GM23338 (cell line): ENCODE data around the gene CRACDL. TPM values are rescaled to one million over a fixed set of nuclear protein-coding genes. Genes with fewer than 3 reads are reported as not detected.

Source experiments
- ATAC-seq: fragments of 200-7000 bp; cut with Tn5 transposase; 3 replicates; pipeline ENCODE4 v1.9.1; 2020
- DNase-seq: peaks from one replicate; pipeline ENCODE4 v3.0.0-alpha.2; 2015; ENCODE audit warnings: low spot score
- H2AFZ ChIP-seq: fragments of 200-600 bp; sonication (generic); 2 replicates; pipeline ENCODE4 v1.8.0; 2016; ENCODE audit warnings: antibody characterized with exemption, mild to moderate bottlenecking, moderate library complexity
- H3F3A ChIP-seq: fragments of 200-600 bp; sonication (generic); replicated peaks from 2 replicates; pipeline ENCODE4 v1.8.0; 2017; ENCODE audit warnings: antibody characterized with exemption, mixed run types, low read depth
- H3K27ac ChIP-seq: fragments of 200-600 bp; sonication (generic); 2 replicates; pipeline ENCODE4 v1.6.1; 2016; ENCODE audit warnings: low read depth
- H3K27me3 ChIP-seq: fragments of 200-600 bp; sonication (generic); 2 replicates; pipeline ENCODE4 v1.8.0; 2016; ENCODE audit warnings: mild to moderate bottlenecking, mixed run types, moderate library complexity; ENCODE audit not compliant: insufficient read depth
- H3K36me3 ChIP-seq: fragments of 200-600 bp; sonication (generic); 2 replicates; pipeline ENCODE4 v1.8.0; 2016; ENCODE audit warnings: mild to moderate bottlenecking; ENCODE audit not compliant: insufficient read depth
- H3K4me1 ChIP-seq: fragments of 200-600 bp; sonication (generic); 2 replicates; pipeline ENCODE4 v1.8.0; 2016; ENCODE audit warnings: mild to moderate bottlenecking, moderate library complexity; ENCODE audit not compliant: insufficient read depth
- H3K4me2 ChIP-seq: fragments of 200-600 bp; sonication (generic); 2 replicates; pipeline ENCODE4 v1.7.1; 2017; ENCODE audit warnings: mixed run types
- H3K4me3 ChIP-seq: fragments of 200-600 bp; sonication (generic); 2 replicates; pipeline ENCODE4 v1.6.1; 2016; ENCODE audit warnings: mixed run types
- H3K79me2 ChIP-seq: fragments of 200-600 bp; sonication (generic); replicated peaks from 2 replicates; pipeline ENCODE4 v1.8.0; 2017; ENCODE audit warnings: mild to moderate bottlenecking; ENCODE audit not compliant: insufficient read depth
- H3K9me2 ChIP-seq: fragments of 200-600 bp; sonication (generic); 2 replicates; pipeline ENCODE4 v1.8.0; 2017; ENCODE audit not compliant: insufficient read depth
- H4K20me1 ChIP-seq: fragments of 200-600 bp; sonication (generic); replicated peaks from 2 replicates; pipeline ENCODE4 v1.8.0; 2017; ENCODE audit warnings: mild to moderate bottlenecking; ENCODE audit not compliant: insufficient read depth
- H3K27ac Mint-ChIP-seq: 2 replicates; pipeline ENCODE4 v1.8.0; 2020; ENCODE audit warnings: inconsistent platforms, mild to moderate bottlenecking, moderate library complexity, mixed read lengths
- H3K27me3 Mint-ChIP-seq: 3 replicates; pipeline ENCODE4 v1.8.0; 2022; ENCODE audit warnings: low read depth, mild to moderate bottlenecking, moderate library complexity, mixed read lengths, inconsistent platforms; ENCODE audit not compliant: insufficient read depth, poor library complexity
- H3K36me3 Mint-ChIP-seq: 3 replicates; pipeline ENCODE4 v1.8.0; 2021; ENCODE audit warnings: low read depth, mild to moderate bottlenecking, inconsistent platforms, moderate library complexity, mixed read lengths
- H3K4me1 Mint-ChIP-seq: 3 replicates; pipeline ENCODE4 v1.8.0; 2020; ENCODE audit warnings: mild to moderate bottlenecking, inconsistent platforms, mixed read lengths
- H3K4me3 Mint-ChIP-seq: 3 replicates; pipeline ENCODE4 v1.8.0; 2021; ENCODE audit warnings: moderate library complexity, mild to moderate bottlenecking, inconsistent platforms, mixed read lengths
- H3K9me3 Mint-ChIP-seq: 3 replicates; pipeline ENCODE4 v1.8.0; 2020; ENCODE audit warnings: moderate library complexity, mild to moderate bottlenecking, inconsistent platforms, mixed read lengths
- CREB1 ChIP-seq: fragments of 250-450 bp; sonication (Bioruptor Pico); IDR thresholded peaks from 2 replicates; pipeline ENCODE4 v1.5.0; 2020; ENCODE audit warnings: low read depth, mild to moderate bottlenecking, moderate library complexity
- EZH2 ChIP-seq: fragments of 200-600 bp; sonication (generic); IDR thresholded peaks from one replicate; pipeline ENCODE4 v1.8.0; 2017; ENCODE audit warnings: antibody characterized with exemption, mild to moderate bottlenecking, low read depth; ENCODE audit not compliant: unreplicated experiment
- EZH2phosphoT487 ChIP-seq: fragments of 200-600 bp; sonication (generic); IDR thresholded peaks from one replicate; pipeline ENCODE4 v1.8.1; 2018; ENCODE audit warnings: antibody characterized with exemption; ENCODE audit not compliant: unreplicated experiment
- JUNB ChIP-seq: IDR thresholded peaks from one replicate; pipeline ENCODE4 v1.6.1; 2016; ENCODE audit warnings: antibody characterized with exemption; ENCODE audit not compliant: unreplicated experiment
- NANOG ChIP-seq: IDR thresholded peaks from 2 replicates; pipeline ENCODE4 v1.6.1; 2016; ENCODE audit warnings: antibody characterized with exemption, borderline replicate concordance
- POLR2AphosphoS5 ChIP-seq: IDR thresholded peaks from 2 replicates; pipeline ENCODE4 v1.6.1; 2016; ENCODE audit warnings: antibody characterized with exemption, low read depth
- REST ChIP-seq: IDR thresholded peaks from one replicate; pipeline ENCODE4 v1.6.1; 2018; ENCODE audit warnings: antibody characterized with exemption; ENCODE audit not compliant: unreplicated experiment
- STAT1 ChIP-seq: IDR thresholded peaks from one replicate; pipeline ENCODE4 v1.6.1; 2016; ENCODE audit warnings: antibody characterized with exemption; ENCODE audit not compliant: unreplicated experiment
- ZNF114 ChIP-seq: fragments of 250-450 bp; sonication (Bioruptor Pico); IDR thresholded peaks from 2 replicates; pipeline ENCODE4 v1.5.0; 2020; ENCODE audit warnings: mild to moderate bottlenecking, moderate library complexity
- ZNF331 ChIP-seq: fragments of 250-450 bp; sonication (Bioruptor Pico); IDR thresholded peaks from 2 replicates; pipeline ENCODE4 v1.5.0; 2020; ENCODE audit warnings: low read depth, mild to moderate bottlenecking, moderate library complexity
- ZNF462 ChIP-seq: fragments of 250-450 bp; sonication (Bioruptor Pico); IDR thresholded peaks from 2 replicates; pipeline ENCODE4 v1.5.0; 2020; ENCODE audit warnings: mild to moderate bottlenecking, moderate library complexity
- polyA plus RNA-seq: library from polyadenylated mRNA; unstranded; fragments of >200 nt; fragmentation: Nextera tagmentation; extraction: Ambion mirVana; gene quantifications from 2 replicates; pipeline ENCODE4 v1.2.1, GENCODE V29; 2016
- total RNA-seq: library from RNA; depleted of rRNA; stranded (reverse); fragments of >200 nt; shearing (Covaris generic); gene quantifications from 2 replicates; pipeline ENCODE4 v1.2.3, GENCODE V29; 2014
- TF ChIP-seq, protein P1 (sequence below): IDR thresholded peaks from 2 replicates; pipeline ENCODE4 v1.6.1; 2016; ENCODE audit warnings: antibody characterized with exemption
- TF ChIP-seq, protein P2 (sequence below), 2 experiments: fragments of 200-600 bp in 1 of 2; sonication (generic) in 1 of 2; conservative IDR thresholded peaks; 2 replicates each; pipeline versions ENCODE4 v1.5.1 to v1.6.1; 2016 to 2017; ENCODE audit warnings: antibody characterized with exemption in 2 of 2, low read depth in 2 of 2, mild to moderate bottlenecking in 2 of 2, moderate library complexity in 1 of 2

The CRACDL gene
- total and polyA plus RNA-seq, 2 experiments from 2014 or later: 0.14 to 0.16 TPM

- DNase-seq (no peak), ATAC-seq (no peak)
- Histone ChIP-seq H3K36me3 (no peaks in the 10 kb centered on the region), H2AFZ (no peak overlapping the region), H3K79me2 (no peaks in the 10 kb centered on the region), H4K20me1 (no peaks in the 10 kb centered on the region), H3F3A (no peaks in the 10 kb centered on the region), H3K4me3 (no peak overlapping the region), H3K9me2 (no peaks in the 10 kb centered on the region), H3K4me1 (peaks cover 5% of the 10 kb centered on the region; the same call in 1 of the 2 replicates), H3K27me3 (no peaks in the 10 kb centered on the region), H3K4me2 (no peak overlapping the region), H3K27ac (no peak overlapping the region)
- no peak overlapping the region for H3K4me3 Mint-ChIP-seq
- TF ChIP-seq EZH2phosphoT487 (no peak), CREB1 (CRISPR knock-in tag) (no peak), POLR2AphosphoS5 (no peak), ZNF331 (no peak), REST (no peak), JUNB (no peak), ZNF462 (CRISPR knock-in tag) (no peak), STAT1 (no peak), NANOG (no peak), ZNF114 (CRISPR knock-in tag) (no peak), EZH2 (no peak)
- TF ChIP-seq, protein P1, sequence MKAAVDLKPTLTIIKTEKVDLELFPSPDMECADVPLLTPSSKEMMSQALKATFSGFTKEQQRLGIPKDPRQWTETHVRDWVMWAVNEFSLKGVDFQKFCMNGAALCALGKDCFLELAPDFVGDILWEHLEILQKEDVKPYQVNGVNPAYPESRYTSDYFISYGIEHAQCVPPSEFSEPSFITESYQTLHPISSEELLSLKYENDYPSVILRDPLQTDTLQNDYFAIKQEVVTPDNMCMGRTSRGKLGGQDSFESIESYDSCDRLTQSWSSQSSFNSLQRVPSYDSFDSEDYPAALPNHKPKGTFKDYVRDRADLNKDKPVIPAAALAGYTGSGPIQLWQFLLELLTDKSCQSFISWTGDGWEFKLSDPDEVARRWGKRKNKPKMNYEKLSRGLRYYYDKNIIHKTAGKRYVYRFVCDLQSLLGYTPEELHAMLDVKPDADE: no peak
- TF ChIP-seq, protein P2, sequence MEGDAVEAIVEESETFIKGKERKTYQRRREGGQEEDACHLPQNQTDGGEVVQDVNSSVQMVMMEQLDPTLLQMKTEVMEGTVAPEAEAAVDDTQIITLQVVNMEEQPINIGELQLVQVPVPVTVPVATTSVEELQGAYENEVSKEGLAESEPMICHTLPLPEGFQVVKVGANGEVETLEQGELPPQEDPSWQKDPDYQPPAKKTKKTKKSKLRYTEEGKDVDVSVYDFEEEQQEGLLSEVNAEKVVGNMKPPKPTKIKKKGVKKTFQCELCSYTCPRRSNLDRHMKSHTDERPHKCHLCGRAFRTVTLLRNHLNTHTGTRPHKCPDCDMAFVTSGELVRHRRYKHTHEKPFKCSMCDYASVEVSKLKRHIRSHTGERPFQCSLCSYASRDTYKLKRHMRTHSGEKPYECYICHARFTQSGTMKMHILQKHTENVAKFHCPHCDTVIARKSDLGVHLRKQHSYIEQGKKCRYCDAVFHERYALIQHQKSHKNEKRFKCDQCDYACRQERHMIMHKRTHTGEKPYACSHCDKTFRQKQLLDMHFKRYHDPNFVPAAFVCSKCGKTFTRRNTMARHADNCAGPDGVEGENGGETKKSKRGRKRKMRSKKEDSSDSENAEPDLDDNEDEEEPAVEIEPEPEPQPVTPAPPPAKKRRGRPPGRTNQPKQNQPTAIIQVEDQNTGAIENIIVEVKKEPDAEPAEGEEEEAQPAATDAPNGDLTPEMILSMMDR (conservative IDR thresholded peaks at IDR 0.05; ENCODE audit: low read depth in 2 of 2): no peak
- peaks cover 4% of the 10 kb centered on the region for H3K27me3 Mint-ChIP-seq
- peaks cover 12% of the 10 kb centered on the region for H3K4me1 Mint-ChIP-seq
- H3K9me3 Mint-ChIP-seq: peaks cover 5% of the 10 kb centered on the region; the same call in 2 of the 3 replicates
- no peak overlapping the region for H3K27ac Mint-ChIP-seq
- no peaks in the 10 kb centered on the region; the same call in 2 of the 3 replicates for H3K36me3 Mint-ChIP-seq
Observed at GRCh38 chr2:98924038-98924830, 11.8 kb downstream of the CRACDL start.
